C4-2B (cell line): ENCODE data around the gene CFH.
A peak's percentile ranks its signal among the peaks of the same experiment; 100 is the strongest.
"Not testable (repeated sequence)": the region's sequence is repeated elsewhere in the genome, so short reads cannot be mapped to it uniquely, and the experiment has no call there.

ENCODE experiments used
- H3K27ac ChIP-seq: fragments of 450-650 bp; 2 replicates; pipeline ENCODE4 v1.5.1; 2017
- ZFX ChIP-seq: fragments of 450-650 bp; IDR thresholded peaks from 2 replicates; pipeline ENCODE4 v1.6.1; 2017
- TF ChIP-seq, protein P1 (sequence below): fragments of 450-650 bp; conservative IDR thresholded peaks from 2 replicates; pipeline ENCODE4 v1.5.1; 2017; ENCODE audit warnings: mild to moderate bottlenecking

Gene CFH

DNA sequence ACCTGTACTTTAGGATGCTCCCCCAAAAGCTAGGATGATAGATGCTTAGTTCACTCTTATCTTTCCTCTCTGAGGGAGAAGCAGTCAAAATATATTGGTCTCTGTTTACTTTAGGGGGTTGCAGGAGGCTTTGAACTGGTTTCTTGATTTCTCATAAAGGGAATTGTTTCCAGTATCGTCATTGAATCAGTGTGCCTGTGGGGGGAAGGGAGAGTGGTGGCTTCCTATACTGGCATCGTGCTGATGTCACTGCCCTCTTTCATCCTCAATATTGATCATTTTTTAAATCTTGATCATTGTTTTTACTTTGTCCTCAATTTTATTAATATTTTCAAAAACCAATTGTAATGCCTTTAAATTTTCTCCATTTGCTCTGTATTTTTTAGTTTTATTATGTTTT, 82.6 kb downstream of the CFH start:
- H3K27ac ChIP-seq: no peak overlapping the region
- TF ChIP-seq, protein P1, sequence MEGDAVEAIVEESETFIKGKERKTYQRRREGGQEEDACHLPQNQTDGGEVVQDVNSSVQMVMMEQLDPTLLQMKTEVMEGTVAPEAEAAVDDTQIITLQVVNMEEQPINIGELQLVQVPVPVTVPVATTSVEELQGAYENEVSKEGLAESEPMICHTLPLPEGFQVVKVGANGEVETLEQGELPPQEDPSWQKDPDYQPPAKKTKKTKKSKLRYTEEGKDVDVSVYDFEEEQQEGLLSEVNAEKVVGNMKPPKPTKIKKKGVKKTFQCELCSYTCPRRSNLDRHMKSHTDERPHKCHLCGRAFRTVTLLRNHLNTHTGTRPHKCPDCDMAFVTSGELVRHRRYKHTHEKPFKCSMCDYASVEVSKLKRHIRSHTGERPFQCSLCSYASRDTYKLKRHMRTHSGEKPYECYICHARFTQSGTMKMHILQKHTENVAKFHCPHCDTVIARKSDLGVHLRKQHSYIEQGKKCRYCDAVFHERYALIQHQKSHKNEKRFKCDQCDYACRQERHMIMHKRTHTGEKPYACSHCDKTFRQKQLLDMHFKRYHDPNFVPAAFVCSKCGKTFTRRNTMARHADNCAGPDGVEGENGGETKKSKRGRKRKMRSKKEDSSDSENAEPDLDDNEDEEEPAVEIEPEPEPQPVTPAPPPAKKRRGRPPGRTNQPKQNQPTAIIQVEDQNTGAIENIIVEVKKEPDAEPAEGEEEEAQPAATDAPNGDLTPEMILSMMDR: no peak
- TF ChIP-seq ZFX: no peak

DNA sequence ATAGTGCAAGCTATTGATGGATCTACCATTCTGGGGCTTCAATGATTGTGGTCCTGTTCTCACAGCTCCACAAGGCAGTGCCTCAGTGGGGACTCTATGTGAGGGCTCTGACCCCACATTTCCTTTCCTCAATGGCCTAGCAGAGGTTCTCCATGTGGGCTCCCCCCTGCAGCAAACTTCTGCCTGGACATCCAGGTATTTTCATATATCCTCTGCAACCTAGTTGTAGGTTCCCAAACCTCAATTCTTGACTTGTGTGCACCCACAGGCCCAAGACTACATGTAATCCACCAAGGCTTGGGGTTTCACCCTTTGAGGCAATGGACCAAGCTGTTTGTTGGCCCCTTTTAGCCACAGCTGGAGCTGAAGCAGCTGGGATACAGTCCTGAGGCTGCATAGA, 86.9 kb downstream of the CFH start:
- TF ChIP-seq, protein P1: no peak
- no peak for TF ChIP-seq ZFX
- H3K27ac ChIP-seq: no peak overlapping the region

DNA sequence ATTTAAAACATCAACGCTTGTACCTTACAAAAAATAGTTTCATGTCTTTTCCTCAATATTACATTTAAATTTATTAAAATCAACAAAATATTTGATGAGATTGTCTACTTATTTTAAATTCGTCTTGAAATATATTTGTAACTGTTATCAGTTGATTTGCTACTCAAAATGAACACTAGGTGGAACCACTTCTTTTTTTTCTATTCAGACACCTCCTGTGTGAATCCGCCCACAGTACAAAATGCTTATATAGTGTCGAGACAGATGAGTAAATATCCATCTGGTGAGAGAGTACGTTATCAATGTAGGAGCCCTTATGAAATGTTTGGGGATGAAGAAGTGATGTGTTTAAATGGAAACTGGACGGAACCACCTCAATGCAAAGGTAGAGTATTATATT, 91.4 kb downstream of the CFH start:
- TF ChIP-seq, protein P1: peak; percentile 59
- H3K27ac ChIP-seq: not testable (repeated sequence)

DNA sequence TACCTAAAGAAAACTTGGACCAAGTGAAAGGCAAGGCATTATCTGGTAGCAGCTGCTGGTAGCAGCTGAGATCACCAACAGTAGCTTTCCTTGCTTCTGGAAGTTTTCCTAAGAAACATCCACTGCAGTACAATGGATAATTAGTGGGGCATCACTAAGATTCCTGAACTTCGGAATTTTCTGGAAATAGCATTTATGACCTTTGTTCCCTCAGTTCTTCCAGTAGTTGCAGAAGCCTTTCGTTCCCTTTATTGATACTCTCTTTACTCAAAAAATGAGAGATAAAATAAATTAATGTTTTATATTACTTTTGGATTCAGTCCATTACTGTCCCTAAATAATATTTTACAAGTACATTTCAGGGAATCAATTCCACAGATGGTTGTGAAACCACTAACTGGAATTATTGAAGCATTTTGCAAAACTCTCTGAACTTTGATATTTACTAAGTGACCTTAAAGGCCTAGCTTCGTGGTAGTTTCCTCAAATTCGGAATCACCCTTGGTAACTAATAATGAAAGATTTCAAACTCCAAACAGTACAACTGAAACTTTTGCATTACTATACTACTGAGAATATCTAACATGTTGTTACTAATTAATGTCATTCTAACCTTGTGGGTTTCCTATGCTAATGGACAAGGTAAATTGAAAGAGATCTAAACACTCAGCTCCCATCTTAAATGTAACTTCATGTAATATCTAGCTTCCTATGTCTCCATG, 113.3 kb downstream of the CFH start:
- not testable (repeated sequence) for H3K27ac ChIP-seq

DNA sequence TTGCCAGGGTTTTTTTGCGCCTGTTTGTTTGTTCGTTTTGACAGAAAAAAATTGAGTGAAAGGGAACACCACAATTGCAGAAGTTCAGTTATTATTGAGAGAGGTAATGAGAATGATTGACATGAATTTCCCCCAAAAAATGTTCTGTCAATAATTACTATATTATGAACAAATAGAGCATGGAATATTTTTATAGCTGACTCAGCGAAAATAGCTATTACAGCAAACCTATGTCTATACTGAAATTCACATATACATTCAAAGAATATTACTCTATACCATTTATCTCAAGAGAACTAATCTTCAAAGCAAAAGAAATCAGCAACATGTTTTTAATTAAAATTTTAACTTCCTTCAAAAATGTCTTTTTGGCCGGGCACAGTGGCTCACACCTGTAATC, 118.0 kb downstream of the CFH start:
- H3K27ac ChIP-seq: not testable (repeated sequence)

DNA sequence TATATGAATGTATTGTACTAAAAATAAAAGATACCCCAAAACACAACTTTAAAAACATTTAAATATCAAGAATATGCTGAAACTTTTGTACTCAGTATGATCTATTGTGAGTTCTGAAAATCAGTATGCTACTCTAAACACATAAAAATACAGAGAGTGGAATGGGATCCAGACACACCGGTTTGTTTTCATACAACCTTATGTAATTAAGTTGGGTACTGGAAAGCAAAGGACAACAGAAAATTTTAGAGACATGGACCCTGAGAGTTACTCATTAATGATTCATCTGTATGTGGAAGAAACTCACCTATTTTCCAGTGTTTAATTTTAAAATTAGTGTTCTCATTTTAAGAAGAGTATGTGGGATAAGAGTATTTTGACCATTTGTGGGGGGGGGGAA, 121.9 kb downstream of the CFH start:
- TF ChIP-seq, protein P1: no peak
- TF ChIP-seq ZFX: no peak
- no peak overlapping the region for H3K27ac ChIP-seq

DNA sequence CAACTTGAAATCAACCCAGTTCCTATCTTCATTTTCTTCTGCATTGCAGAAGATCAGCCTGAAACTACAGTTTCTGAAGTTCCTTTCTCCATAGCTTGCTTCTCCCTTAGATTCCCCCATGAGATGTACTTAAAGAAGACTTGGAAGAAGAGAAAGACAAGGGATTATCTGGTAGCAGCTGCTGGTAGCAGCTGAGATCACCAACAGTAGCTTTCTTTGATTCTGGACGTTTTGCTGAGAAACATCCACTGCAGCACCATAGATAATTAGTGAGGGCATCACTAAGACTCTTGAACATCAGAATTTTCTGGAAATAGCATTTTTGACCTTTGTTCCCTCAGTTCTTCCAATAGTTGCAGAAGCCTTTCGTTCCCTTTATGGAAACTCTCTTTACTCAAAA, 122.3 kb downstream of the CFH start:
- no peak for TF ChIP-seq ZFX
- TF ChIP-seq, protein P1: no peak
- H3K27ac ChIP-seq: no peak overlapping the region

DNA sequence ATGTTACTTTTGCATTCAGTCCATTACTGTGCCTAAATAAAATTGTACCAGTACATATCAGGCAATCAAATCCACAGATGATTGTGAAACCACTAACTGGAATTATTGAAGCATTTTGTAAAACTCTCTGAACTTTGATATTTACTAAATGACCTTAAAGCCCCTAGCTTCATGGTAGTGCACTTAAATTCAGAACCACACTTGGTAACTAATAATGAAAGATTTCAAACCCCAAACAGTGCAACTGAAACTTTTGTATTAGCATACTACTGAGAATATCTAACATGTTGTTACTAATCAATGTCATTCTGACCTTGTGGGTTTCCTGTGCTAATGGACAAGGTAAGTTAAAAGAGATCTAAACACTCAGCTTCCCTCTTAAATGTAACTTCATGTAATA, 122.8 kb downstream of the CFH start, which contains the start of gene CFHR3:
TSS of gene CFHR3 (plus strand) at position 238 of the 400 bp plus-strand sequence. CDS start at position 285, 47 bp downstream.
- TF ChIP-seq, protein P1: no peak
- no peak for TF ChIP-seq ZFX
- H3K27ac ChIP-seq: no peak within 1 kb of the TSS
